ENCODE results near the gene RPS21. TPM values are rescaled to one million over a fixed set of nuclear protein-coding genes. Genes with fewer than 3 reads are reported as not detected.

Gene RPS21
- total RNA-seq, 2 donors from 2014 or later = 1,150 to 1,291 TPM

- intact Hi-C loops (cut with DNase I, micrococcal nuclease) = no loop called here
- peak in 1 of 2 donors; percentile 63 for DNase-seq
These were observed 34.3 kb upstream of the RPS21 start for GRCh38 chr20:62352402-62353288.

GRCh38 chr20:62353289-62354030 lies 33.4 kb upstream of the RPS21 start:
- intact Hi-C loops (cut with DNase I, micrococcal nuclease) = no loop called here
- ATAC-seq (no peak), DNase-seq (no peak)

More at GRCh38 chr20:62352402-62353288, 34.3 kb upstream of the RPS21 start:
- ATAC-seq = peak; percentile 33

DNA sequence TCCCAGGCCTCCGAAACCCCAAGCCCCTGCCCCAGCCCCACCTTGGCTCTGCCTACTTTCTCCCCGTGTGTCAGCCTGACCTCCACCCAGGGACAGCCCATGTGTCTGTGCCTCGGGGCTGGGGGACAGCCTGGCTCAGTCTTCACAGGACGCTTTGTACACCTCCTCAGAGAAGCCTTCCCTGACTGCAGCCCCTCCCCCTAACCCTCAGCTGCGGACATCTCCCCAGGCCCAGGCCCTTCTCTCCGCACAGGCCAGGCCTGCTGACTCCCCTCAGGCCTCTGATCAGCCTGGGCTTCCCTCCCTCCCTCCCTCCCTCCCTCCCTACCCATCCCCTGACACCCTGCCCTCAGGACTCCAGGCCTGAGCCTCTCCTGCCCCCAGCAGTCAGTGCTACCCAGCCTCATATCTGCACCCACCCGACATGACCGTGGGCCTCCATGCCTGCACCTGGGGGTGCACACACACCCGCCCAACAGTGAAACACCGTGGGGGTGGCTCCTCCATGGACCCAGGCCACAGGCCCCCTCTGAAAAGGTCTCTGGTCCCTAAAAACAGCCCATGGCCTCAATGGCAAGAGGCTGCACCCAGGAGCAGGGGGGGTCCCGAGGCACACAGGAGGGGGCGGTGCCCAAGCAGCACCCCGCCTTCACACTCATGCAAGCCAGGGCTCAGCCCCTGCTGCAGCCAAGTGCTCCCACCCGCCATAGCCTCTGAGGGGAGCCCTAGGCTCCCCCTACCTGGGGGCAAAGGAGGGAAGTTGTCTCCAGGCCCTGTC lies 32.7 kb upstream of the RPS21 start:
- no peak for ATAC-seq
- intact Hi-C loops (cut with DNase I, micrococcal nuclease) = no loop called here
- DNase-seq = no peak

- intact Hi-C loops (cut with DNase I, micrococcal nuclease) = no loop called here
- no peak for DNase-seq
- no peak for ATAC-seq
These were observed 32.0 kb upstream of the RPS21 start for GRCh38 chr20:62354811-62355341.

- intact Hi-C loops (cut with DNase I, micrococcal nuclease) = no loop called here
- DNase-seq (no peak), ATAC-seq (peak; percentile 22)
These were observed 31.4 kb upstream of the RPS21 start for GRCh38 chr20:62355516-62355877.

DNA sequence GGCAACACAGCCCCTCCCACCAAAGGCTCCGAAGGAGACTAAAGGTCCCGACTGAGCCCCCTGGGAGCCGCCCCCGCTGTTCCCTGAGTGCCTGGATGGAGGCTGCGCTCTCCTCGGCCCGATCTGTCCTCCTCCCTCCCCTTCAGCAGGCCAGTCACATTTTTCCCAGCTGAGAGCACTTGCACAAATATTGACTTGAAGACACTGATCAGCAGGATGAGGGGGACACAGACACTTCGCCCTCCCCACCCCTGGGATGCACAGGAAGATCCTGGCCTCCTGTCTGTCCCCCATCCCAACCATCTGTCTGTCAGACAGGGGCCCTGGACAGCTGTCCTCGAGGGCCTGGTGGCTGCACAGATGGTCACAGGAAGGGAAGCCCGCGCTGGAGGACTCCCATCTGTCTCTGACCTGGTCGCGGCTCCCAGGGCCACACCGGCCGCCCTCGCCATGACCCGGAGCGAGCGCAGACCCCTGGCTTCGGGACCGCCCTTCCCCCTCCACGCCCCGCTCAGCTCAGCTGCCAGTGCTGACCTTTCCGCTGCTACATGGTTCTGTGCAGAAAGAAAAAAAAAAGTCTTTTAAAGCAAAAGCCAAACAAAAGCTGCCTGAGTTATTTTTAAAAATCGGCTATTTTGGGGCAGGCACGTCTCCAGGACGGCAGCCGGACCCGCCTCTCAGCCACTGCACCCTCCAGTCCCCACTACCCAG lies 30.9 kb upstream of the RPS21 start:
- intact Hi-C loops (cut with DNase I, micrococcal nuclease) = no loop called here
- ATAC-seq (no peak), DNase-seq (no peak)

DNA sequence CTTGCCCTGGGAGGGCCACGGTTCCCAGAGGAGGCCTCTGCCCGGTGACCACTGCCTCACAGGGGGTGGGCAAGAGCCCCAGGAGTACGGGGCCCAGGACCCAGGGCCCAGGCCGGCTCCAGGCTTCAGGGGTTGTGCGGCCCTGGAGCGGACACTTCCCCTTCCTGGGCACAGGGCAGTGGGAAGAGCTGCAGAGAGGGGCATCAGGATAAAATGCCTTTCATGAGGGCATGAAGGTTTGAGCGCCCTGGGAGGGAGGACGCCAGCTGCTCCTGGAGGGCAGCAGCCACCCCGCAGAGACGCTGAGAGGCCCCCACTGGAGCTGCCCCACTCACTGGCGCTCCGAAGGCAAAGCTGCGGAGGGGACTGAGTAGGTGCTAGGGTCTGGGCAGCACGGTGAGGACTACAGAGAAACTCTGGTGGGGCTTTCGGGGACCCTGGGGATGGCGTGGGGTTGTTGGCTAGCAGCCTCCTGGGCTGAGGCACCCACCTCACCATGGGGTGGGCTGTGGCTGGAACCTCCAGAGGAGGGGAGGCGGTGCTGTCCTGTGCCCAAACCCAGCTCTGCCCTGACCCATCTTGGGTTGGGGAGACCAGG lies 30.2 kb upstream of the RPS21 start:
- ATAC-seq = no peak
- intact Hi-C loops (cut with DNase I, micrococcal nuclease) = no loop called here
- no peak for DNase-seq

DNA sequence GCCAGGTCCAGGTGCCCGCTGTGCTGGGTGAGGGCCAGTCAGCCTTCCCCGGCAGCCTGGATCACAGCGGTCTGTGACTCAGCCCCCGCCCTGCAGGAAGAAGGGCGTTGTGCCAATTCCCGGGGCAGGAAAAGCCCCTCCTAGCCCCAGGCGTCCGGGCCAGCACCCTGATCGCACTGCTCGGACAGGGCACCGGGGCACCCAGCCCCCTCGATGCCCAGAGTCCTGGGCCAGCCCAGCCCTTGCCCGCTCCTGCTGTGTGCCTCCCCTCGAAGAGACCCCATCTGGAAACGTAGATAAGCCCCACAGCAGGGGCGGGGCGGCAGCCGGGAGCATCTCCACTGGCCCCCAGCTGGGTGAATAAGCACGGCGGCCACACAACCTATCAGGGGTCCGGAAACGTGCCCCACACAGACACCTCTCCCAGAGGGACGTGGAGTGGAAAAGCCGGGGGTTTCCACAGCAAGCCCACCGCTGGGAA lies 29.7 kb upstream of the RPS21 start:
- intact Hi-C loops (cut with DNase I, micrococcal nuclease) = no loop called here
- no peak for DNase-seq

DNA sequence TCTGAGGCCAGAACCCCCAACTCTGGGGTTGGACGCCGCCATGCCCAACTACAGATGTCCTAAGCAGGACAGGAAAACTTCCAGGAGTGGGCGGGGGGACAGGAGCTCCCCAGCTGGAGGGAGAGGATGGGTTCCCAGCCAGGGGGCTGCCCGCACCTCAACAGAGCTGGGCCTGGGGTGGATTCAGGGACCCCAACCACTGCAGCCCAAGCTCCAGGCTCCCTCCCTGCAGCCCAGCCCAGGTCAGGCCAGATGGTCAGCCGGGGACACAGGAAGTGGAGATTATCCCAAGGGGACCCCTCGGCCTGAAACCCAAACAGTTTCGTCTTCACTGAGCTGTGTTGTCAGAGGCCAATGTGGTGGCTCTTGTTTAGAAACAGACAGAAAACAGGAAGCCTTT lies 29.2 kb upstream of the RPS21 start:
- intact Hi-C loops (cut with DNase I, micrococcal nuclease) = no loop called here
- ATAC-seq (no peak), DNase-seq (no peak)

More for the DNA sequence above, 29.7 kb upstream of the RPS21 start:
- ATAC-seq = peak; percentile 16

- ATAC-seq = no peak
- intact Hi-C loops (cut with DNase I, micrococcal nuclease) = no loop called here
- DNase-seq = no peak
These were observed 28.5 kb upstream of the RPS21 start for GRCh38 chr20:62358171-62359042.

- DNase-seq = no peak
- ATAC-seq = no peak
- intact Hi-C loops (cut with DNase I, micrococcal nuclease) = no loop called here
These were observed 27.8 kb upstream of the RPS21 start for GRCh38 chr20:62359043-62359490.

DNA sequence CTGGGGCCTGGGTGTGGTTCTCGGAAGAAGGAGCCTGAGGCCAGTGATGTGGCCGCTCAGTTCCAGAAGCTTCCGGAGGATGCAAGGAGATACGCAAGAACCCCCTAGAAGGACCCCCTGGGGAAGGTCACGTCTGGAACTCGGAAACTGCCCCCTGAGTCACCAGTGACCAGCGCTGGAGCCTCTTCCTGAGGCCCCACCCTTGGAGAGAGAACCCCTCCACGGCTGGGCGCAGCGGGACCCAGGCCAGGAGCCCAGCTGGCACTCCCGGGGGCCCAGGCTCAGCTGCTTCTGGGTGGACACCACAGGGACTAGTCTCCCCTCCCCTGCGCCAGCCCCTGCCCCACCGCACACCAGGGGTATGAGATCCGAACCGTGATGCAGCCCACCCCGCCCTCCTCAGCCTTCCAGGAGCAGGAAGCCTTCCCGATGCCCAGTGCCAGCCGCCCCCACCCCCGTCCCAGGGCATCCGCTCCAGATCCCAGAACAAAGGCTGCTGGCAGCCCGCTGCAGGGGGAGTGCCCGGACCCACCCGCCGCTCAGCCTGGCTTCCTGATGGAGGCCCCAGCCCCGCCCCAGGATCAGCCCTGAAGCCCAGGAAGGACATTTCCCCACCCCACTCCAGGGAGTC lies 27.3 kb upstream of the RPS21 start:
- DNase-seq = peak in 1 of 2 donors; percentile 28
- intact Hi-C loops (cut with DNase I, micrococcal nuclease) = no loop called here
- ATAC-seq = no peak

DNA sequence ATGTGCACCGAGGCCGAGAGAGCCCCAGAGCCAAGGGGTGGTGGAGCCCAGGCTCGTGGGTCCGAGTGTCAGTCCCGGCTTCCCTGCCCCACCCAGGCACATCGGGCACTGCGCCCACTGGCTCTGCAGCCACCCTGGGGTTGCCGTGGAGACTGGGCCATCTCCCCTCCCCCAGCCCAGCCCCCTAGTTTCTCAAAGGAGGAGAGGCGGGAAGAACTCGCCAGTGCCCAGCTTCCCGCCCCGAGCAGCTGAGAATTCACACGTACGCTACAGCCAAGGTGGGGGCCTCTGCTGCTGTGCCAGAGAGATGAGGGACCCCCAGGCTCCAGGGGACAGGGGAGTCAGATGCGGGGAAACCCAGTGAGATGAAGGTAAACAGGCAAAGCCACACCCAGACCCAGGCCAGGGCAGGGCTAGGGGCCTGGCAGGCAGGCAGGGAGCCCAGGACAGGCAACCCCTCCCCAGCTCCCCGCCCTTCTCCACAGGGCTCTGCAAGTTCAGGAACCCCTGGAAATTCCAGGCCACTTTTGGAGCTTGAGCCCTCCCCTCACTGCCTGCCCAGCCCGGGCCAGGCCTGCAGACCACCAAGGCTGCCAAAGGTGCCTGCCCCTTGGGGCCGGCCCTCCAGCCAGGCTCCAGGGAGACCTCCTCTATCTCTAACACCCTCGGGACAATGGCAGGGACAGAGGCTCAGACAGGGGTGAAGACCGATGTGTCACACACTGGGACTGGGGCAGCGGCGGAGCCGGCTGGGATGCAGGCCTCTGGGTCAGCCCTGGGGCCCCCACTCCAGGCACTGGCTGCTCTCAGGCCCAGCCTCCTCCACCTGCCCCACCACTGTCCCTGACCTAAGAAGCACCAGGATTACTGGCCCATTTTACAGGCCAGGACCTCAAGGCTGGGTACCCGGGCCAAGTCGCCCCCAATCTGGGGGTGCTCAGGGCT lies 25.8 kb upstream of the RPS21 start:
- intact Hi-C loops (cut with DNase I, micrococcal nuclease) = no loop called here
- peak in 1 of 2 donors; percentile 26 for DNase-seq
- no peak for ATAC-seq

GRCh38 chr20:62361799-62362589 lies 24.9 kb upstream of the RPS21 start:
- ATAC-seq = no peak
- intact Hi-C loops (cut with DNase I, micrococcal nuclease) = no loop called here
- peak in 1 of 2 donors; percentile 23 for DNase-seq

GRCh38 chr20:62362590-62362940 lies 24.3 kb upstream of the RPS21 start:
- DNase-seq = no peak
- no peak for ATAC-seq
- intact Hi-C loops (cut with DNase I, micrococcal nuclease) = no loop called here

Measured in left colon (tissue), 2 donors.